Neural cell (in vitro differentiated cells): ENCODE results near the gene MLLT6.

Experiments
- CTCF ChIP-seq: fragments of 450-650 bp; IDR thresholded peaks from 2 replicates; pipeline ENCODE4 v1.5.1; 2014; ENCODE audit warnings: antibody characterized with exemption, mild to moderate bottlenecking, moderate library complexity; ENCODE audit not compliant: poor library complexity, severe bottlenecking
- EP300 ChIP-seq: fragments of 450-650 bp; conservative IDR thresholded peaks from 2 replicates; pipeline ENCODE4 v1.6.1; 2014; ENCODE audit warnings: antibody characterized with exemption, mild to moderate bottlenecking, moderate library complexity; ENCODE audit not compliant: poor library complexity, severe bottlenecking
- EZH2 ChIP-seq: fragments of 200-600, 300-800 bp; shearing (Covaris generic), sonication (generic); IDR thresholded peaks from 2 replicates; pipeline ENCODE4 v1.6.1; 2014; ENCODE audit warnings: antibody characterized with exemption, low read length, borderline replicate concordance, mild to moderate bottlenecking; ENCODE audit not compliant: insufficient read depth, poor library complexity, severe bottlenecking
- MXI1 ChIP-seq: fragments of 450-650 bp; conservative IDR thresholded peaks from 2 replicates; pipeline ENCODE4 v1.6.1; 2014; ENCODE audit warnings: antibody characterized with exemption, mild to moderate bottlenecking; ENCODE audit not compliant: poor library complexity, severe bottlenecking
- POLR2AphosphoS5 ChIP-seq: IDR thresholded peaks from 2 replicates; pipeline ENCODE4 v1.6.1; 2012
- RAD21 ChIP-seq: fragments of 450-650 bp; conservative IDR thresholded peaks from 2 replicates; pipeline ENCODE4 v1.6.1; 2014; ENCODE audit warnings: antibody characterized with exemption, mild to moderate bottlenecking, moderate library complexity
- SMC3 ChIP-seq: fragments of 450-650 bp; conservative IDR thresholded peaks from 2 replicates; pipeline ENCODE4 v1.6.1; 2014; ENCODE audit warnings: antibody characterized with exemption, mild to moderate bottlenecking, moderate library complexity; ENCODE audit not compliant: poor library complexity
- TF ChIP-seq, protein P1 (sequence below): IDR thresholded peaks from 2 replicates; pipeline ENCODE4 v1.6.1; 2012; ENCODE audit warnings: borderline replicate concordance

DNA sequence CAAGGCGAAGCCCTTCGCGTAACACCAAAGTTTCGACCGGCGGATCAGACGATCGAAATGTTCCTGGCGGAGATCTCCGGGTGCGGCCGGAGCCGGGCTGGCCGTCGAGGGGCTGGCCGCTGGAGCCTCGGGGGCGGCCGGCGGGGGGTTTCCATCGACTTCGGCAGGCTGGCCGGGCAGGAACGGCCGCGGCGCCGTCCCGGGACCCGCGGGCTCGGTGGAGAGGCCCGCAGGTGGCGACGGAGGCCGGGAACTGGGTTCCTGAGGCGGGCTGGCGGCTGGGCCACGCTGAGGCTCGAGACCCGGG is 31.4 kb upstream of the MLLT6 start:
- TF ChIP-seq CTCF (no peak), POLR2AphosphoS5 (no peak), SMC3 (no peak), RAD21 (no peak), EZH2 (peak; percentile 57), EP300 (no peak), MXI1 (no peak)
- TF ChIP-seq, protein P1, sequence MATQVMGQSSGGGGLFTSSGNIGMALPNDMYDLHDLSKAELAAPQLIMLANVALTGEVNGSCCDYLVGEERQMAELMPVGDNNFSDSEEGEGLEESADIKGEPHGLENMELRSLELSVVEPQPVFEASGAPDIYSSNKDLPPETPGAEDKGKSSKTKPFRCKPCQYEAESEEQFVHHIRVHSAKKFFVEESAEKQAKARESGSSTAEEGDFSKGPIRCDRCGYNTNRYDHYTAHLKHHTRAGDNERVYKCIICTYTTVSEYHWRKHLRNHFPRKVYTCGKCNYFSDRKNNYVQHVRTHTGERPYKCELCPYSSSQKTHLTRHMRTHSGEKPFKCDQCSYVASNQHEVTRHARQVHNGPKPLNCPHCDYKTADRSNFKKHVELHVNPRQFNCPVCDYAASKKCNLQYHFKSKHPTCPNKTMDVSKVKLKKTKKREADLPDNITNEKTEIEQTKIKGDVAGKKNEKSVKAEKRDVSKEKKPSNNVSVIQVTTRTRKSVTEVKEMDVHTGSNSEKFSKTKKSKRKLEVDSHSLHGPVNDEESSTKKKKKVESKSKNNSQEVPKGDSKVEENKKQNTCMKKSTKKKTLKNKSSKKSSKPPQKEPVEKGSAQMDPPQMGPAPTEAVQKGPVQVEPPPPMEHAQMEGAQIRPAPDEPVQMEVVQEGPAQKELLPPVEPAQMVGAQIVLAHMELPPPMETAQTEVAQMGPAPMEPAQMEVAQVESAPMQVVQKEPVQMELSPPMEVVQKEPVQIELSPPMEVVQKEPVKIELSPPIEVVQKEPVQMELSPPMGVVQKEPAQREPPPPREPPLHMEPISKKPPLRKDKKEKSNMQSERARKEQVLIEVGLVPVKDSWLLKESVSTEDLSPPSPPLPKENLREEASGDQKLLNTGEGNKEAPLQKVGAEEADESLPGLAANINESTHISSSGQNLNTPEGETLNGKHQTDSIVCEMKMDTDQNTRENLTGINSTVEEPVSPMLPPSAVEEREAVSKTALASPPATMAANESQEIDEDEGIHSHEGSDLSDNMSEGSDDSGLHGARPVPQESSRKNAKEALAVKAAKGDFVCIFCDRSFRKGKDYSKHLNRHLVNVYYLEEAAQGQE = no peak
